GM19043 (cell line): ENCODE data around the gene CFAP221.

Experiments used
- ATAC-seq: cut with Tn5 transposase; IDR thresholded peaks from one replicate; pipeline ENCODE4 v1.9.1; 2021; ENCODE audit warnings: low read depth; ENCODE audit not compliant: unreplicated experiment

CFAP221 gene

GRCh38 chr2:119638685-119639554 lies 94.7 kb downstream of the CFAP221 start:
- no peak for ATAC-seq

- peak; percentile 91 for ATAC-seq
Measured at GRCh38 chr2:119641562-119642258, 97.5 kb downstream of the CFAP221 start.

- no peak for ATAC-seq
Measured at GRCh38 chr2:119644186-119644585, 99.9 kb downstream of the CFAP221 start.

GRCh38 chr2:119645173-119645855 lies 101.1 kb downstream of the CFAP221 start:
- ATAC-seq: no peak

GRCh38 chr2:119646149-119646548 lies 101.9 kb downstream of the CFAP221 start:
- ATAC-seq: no peak

- ATAC-seq: peak; percentile 91
Measured at GRCh38 chr2:119647440-119648169, 103.4 kb downstream of the CFAP221 start.

- no peak for ATAC-seq
Measured at GRCh38 chr2:119649364-119649917, 105.2 kb downstream of the CFAP221 start.

GRCh38 chr2:119650206-119650605 lies 106.0 kb downstream of the CFAP221 start:
- no peak for ATAC-seq

- ATAC-seq: no peak
Measured at GRCh38 chr2:119650846-119651370, 106.7 kb downstream of the CFAP221 start.

- no peak for ATAC-seq
Measured at GRCh38 chr2:119657466-119658145, 113.4 kb downstream of the CFAP221 start.

GRCh38 chr2:119659601-119660342 lies 115.5 kb downstream of the CFAP221 start:
- no peak for ATAC-seq

- no peak for ATAC-seq
Measured at GRCh38 chr2:119660343-119660658, 116.1 kb downstream of the CFAP221 start.

- no peak for ATAC-seq
Measured at GRCh38 chr2:119662297-119662696, 118.0 kb downstream of the CFAP221 start.

- no peak for ATAC-seq
Measured at GRCh38 chr2:119668546-119668945, 124.3 kb downstream of the CFAP221 start.

- ATAC-seq: no peak
Measured at GRCh38 chr2:119671016-119671415, 126.8 kb downstream of the CFAP221 start.

- no peak for ATAC-seq
Measured at GRCh38 chr2:119671752-119672151, 127.5 kb downstream of the CFAP221 start.

GRCh38 chr2:119672161-119672862 lies 128.1 kb downstream of the CFAP221 start:
- no peak for ATAC-seq

GRCh38 chr2:119673796-119674195 lies 129.5 kb downstream of the CFAP221 start:
- ATAC-seq: no peak
